Placental epithelial cell (primary cell): ENCODE results near the gene SLC35B3. TPM values are rescaled to one million over a fixed set of nuclear protein-coding genes. Genes with fewer than 3 reads are reported as not detected.

Source experiments
- total RNA-seq: library from RNA; depleted of rRNA; stranded (reverse); fragments of >200 nt; gene quantifications from 2 replicates; pipeline ENCODE4 v1.2.3, GENCODE V29; 2012

The SLC35B3 gene
- 27.4 and 31.4 TPM in 2 replicates for total RNA-seq

DNA sequence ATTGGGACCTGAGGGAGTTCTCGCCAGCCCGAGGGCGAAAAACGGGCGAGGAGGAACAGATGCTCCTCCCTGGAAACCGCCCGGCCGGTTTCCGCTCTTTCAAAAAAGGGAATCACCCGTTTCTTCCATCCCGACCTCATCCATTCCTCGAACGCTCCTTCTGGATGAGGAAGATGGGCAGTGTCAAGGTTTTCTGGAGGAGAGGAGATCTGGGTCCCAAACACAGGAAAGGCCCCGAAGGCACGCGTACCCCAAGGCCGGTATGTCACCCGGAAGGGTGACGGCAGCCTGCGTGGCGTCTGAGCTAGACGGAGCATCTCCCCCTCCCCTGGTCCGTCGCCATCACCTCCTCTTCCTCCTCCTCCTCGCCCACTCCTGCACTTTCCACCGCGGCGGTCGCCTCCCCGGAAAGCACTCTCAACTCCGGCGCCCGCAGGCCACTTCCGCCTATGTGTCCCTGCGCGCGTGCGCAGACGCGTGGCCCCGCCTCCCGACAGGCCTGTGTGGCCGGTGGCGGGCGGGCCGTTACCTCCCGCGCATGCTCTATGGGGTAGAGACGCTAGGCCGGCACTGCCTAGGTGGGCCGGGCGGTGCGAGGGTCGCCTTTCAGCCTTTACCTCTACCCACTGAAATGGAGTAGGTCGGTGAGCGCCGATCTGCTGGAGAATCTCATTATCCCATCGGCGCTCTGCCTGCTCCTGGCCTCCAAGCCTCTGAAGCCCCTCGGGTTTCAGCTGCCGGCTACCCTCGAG, at the start of gene SLC35B3:
TSS of gene SLC35B3 (minus strand) at position 453 of the 752 bp plus-strand sequence.

